Type B pancreatic cell (in vitro differentiated cells): ENCODE measurements around the gene RETSAT. TPM values are rescaled to one million over a fixed set of nuclear protein-coding genes. Genes with fewer than 3 reads are reported as not detected.

Experiments
- DNase-seq: peaks from one replicate; pipeline ENCODE4 v3.0.0; 2021; ENCODE audit warnings: mixed read lengths; ENCODE audit not compliant: unreplicated experiment; ENCODE audit errors: extremely low spot score
- H3K27ac Mint-ChIP-seq: 2 replicates; pipeline ENCODE4 v1.8.0; 2021; ENCODE audit warnings: mild to moderate bottlenecking, mixed read lengths
- H3K27me3 Mint-ChIP-seq: 2 replicates; pipeline ENCODE4 v1.8.0; 2021; ENCODE audit warnings: mixed read lengths
- H3K36me3 Mint-ChIP-seq: 2 replicates; pipeline ENCODE4 v1.8.0; 2021; ENCODE audit warnings: mixed read lengths
- H3K4me1 Mint-ChIP-seq: one replicate; pipeline ENCODE4 v1.8.0; 2021; ENCODE audit warnings: mixed read lengths; ENCODE audit not compliant: unreplicated experiment
- H3K4me3 Mint-ChIP-seq: 2 replicates; pipeline ENCODE4 v1.8.0; 2021; ENCODE audit warnings: mild to moderate bottlenecking, mixed read lengths
- H3K9me3 Mint-ChIP-seq: 2 replicates; pipeline ENCODE4 v1.8.0; 2021; ENCODE audit warnings: mixed read lengths
- total RNA-seq: library from RNA; stranded (reverse); gene quantifications from 2 replicates; pipeline ENCODE4 v1.2.1, GENCODE V29; 2021; ENCODE audit warnings: low replicate concordance
- TF ChIP-seq, protein P1 (sequence below): fragments of 200-600 bp; sonication (generic); conservative IDR thresholded peaks from 2 replicates; pipeline ENCODE4 v1.5.0; 2021; ENCODE audit warnings: antibody characterized with exemption, mild to moderate bottlenecking

RETSAT gene
- total RNA-seq, 1 donor from 2014 or later, result 31.3 TPM

GRCh38 chr2:85310330-85310729 is 44.0 kb downstream of the RETSAT start:
- H3K27me3 Mint-ChIP-seq, result no peaks in the 10 kb centered on the region
- no peak overlapping the region for H3K4me3 Mint-ChIP-seq
- DNase-seq, result no peak
- TF ChIP-seq, protein P1, sequence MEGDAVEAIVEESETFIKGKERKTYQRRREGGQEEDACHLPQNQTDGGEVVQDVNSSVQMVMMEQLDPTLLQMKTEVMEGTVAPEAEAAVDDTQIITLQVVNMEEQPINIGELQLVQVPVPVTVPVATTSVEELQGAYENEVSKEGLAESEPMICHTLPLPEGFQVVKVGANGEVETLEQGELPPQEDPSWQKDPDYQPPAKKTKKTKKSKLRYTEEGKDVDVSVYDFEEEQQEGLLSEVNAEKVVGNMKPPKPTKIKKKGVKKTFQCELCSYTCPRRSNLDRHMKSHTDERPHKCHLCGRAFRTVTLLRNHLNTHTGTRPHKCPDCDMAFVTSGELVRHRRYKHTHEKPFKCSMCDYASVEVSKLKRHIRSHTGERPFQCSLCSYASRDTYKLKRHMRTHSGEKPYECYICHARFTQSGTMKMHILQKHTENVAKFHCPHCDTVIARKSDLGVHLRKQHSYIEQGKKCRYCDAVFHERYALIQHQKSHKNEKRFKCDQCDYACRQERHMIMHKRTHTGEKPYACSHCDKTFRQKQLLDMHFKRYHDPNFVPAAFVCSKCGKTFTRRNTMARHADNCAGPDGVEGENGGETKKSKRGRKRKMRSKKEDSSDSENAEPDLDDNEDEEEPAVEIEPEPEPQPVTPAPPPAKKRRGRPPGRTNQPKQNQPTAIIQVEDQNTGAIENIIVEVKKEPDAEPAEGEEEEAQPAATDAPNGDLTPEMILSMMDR, result no peak
- no peak overlapping the region for H3K27ac Mint-ChIP-seq
- H3K9me3 Mint-ChIP-seq, result no peaks in the 10 kb centered on the region
- peaks cover 9% of the 10 kb centered on the region for H3K4me1 Mint-ChIP-seq
- H3K36me3 Mint-ChIP-seq, result peaks cover 12% of the 10 kb centered on the region

GRCh38 chr2:85309699-85310321 is 44.5 kb downstream of the RETSAT start:
- no peaks in the 10 kb centered on the region for H3K27me3 Mint-ChIP-seq
- no peak overlapping the region for H3K27ac Mint-ChIP-seq
- H3K4me3 Mint-ChIP-seq, result no peak overlapping the region
- peaks cover 9% of the 10 kb centered on the region for H3K4me1 Mint-ChIP-seq
- TF ChIP-seq, protein P1, result no peak
- no peak for DNase-seq
- no peaks in the 10 kb centered on the region for H3K9me3 Mint-ChIP-seq
- H3K36me3 Mint-ChIP-seq, result peaks cover 12% of the 10 kb centered on the region

- Mint-ChIP-seq H3K9me3 (no peaks in the 10 kb centered on the region), H3K27me3 (no peaks in the 10 kb centered on the region), H3K4me3 (no peak overlapping the region), H3K27ac (no peak overlapping the region), H3K36me3 (peaks cover 18% of the 10 kb centered on the region), H3K4me1 (peaks cover 9% of the 10 kb centered on the region)
- DNase-seq, result no peak
- TF ChIP-seq, protein P1, result no peak
These were observed 45.3 kb downstream of the RETSAT start for GRCh38 chr2:85308896-85309555.

DNA sequence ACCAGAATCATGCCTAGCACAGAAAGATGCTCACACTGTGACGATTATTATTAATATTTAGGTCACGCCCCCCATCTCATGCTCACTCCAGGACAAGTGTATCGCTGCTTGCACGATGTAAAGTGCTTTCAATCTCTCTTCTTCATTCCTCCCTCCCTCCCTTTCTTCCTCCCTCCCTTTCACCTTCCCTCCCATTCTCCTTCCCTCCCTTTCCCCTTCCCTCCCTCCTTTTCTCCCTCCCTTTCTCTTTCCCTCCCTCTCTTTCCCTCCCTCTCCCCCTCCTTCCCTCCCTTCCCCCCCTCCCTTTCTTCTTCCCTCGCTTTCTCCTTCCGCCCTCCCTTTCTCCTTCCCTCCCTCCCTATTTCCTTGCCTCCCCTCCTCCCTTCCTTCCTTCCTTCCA is 46.1 kb downstream of the RETSAT start:
- H3K4me3 Mint-ChIP-seq, result no peak overlapping the region
- no peaks in the 10 kb centered on the region for H3K9me3 Mint-ChIP-seq
- no peak for DNase-seq
- no peaks in the 10 kb centered on the region for H3K27me3 Mint-ChIP-seq
- peaks cover 18% of the 10 kb centered on the region for H3K36me3 Mint-ChIP-seq
- H3K4me1 Mint-ChIP-seq, result peaks cover 9% of the 10 kb centered on the region
- no peak overlapping the region for H3K27ac Mint-ChIP-seq
- TF ChIP-seq, protein P1, result no peak

DNA sequence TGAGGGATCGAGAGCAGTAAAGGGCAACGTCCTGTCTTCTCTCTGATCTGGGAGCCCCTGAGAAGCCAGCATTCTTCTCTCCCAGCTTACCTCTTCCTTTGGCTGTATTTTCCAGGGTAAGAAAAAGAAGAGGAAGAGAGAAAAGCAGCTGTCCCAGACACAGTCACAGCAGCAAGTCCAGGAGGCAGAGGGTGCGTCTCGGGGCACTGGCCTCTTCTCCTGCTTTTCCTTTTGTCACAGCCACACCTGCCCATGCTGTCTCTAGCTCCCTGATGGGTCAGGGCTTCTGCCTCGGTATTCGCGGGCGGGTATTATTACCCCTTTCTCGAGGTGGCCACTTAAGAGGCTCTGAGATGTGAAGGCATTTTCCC is 46.8 kb downstream of the RETSAT start:
- H3K27me3 Mint-ChIP-seq, result no peaks in the 10 kb centered on the region
- peaks cover 9% of the 10 kb centered on the region for H3K4me1 Mint-ChIP-seq
- DNase-seq, result no peak
- TF ChIP-seq, protein P1, result no peak
- H3K9me3 Mint-ChIP-seq, result no peaks in the 10 kb centered on the region
- H3K4me3 Mint-ChIP-seq, result no peak overlapping the region
- no peak overlapping the region for H3K27ac Mint-ChIP-seq
- peaks cover 18% of the 10 kb centered on the region for H3K36me3 Mint-ChIP-seq
